ENCODE measurements around the gene PTPN12.
A peak's percentile ranks its signal among the peaks of the same experiment; 100 is the strongest.

The PTPN12 gene

DNA sequence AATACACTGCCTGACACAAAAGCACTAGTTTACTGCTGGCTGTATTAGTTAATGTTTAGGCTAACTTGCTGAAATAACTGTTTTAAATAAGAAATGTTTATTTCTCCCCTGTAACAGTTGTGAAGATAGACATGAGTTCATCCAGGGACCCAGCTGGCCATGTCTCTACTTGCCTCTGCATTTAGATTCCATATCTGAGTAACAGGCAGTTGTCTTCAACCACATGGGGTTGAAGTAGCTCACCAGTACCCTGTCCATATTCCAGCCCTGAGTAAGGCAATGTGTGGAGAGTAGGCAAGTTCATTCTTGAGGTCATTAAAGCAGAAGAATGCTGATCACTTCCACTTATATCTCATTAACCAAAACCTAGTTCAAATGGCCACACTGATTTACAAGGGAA is 128.1 kb downstream of the PTPN12 start:
- no peak for DNase-seq

DNA sequence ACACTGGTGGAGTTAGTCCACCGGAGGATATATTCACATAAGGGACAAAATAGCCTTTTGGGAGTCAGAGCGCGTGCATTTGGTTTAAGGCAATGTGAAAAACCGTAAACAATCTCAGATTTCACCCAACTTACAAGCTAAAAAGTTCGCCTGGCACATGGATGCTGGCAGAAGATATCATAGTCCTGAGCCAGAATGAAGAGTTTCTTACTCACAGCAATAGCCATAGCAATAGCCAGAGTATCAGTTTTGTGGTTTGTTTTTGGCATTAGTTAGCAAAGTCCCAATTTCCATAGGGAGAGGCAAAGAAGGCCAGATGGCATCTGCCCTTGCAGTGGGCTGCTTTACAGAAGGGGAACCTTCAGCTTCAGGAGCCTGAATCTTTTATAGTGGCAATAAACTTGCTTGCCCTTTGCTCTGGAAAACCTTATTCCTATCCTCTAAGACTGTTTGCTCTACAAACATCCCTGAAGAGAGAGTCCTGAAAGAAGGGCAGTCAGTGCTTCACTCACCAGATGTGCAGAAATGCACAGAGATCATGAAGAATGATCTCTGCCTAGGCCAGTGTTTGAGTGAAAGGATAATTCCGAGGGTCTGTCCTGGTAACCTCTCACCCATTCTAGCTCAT is 130.5 kb downstream of the PTPN12 start:
- no peak for DNase-seq

GRCh38 chr7:77674878-77675277 is 137.8 kb downstream of the PTPN12 start:
- no peak for DNase-seq

DNA sequence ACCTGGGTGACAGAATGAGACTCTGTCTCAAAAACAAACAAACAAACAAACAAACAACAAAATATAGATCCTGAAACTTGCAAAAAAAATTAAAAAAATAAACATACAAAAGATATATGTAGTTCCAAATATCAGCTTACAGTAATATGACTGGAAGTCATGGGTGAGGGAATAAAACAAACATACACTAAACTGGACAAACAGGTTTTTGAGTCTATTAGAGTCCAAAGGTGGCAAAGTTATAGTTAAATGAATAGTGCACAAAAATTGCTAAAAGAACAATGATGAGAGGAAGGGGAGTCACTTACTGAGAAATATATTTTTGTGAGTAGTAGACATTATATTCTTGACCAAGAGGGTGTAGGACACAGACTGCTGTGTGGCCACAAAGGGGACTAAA is 142.5 kb downstream of the PTPN12 start:
- DNase-seq = no peak

GRCh38 chr7:77680266-77680665 is 143.2 kb downstream of the PTPN12 start:
- DNase-seq = no peak

GRCh38 chr7:77684030-77684429 is 146.9 kb downstream of the PTPN12 start:
- peak in 1 of 14 donors; percentile 32 for DNase-seq

DNA sequence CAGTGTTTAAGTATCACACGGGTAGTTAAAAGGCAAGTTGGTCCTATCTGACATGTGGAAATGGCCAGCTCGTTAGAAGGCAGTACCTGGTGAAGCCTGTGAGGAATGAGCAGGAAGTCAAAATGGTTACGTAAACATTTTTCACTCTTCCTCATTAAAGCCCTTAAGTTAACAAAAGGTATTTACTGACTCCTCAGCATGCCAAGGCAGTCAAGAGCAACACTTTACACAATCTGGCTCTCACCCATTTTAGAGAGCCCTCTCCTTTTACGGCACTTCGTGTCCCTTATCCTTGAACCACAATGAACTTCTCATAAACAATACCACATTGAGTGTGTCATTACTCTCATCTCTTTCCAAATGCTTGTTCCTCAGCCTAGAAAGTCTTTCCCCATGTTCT is 148.1 kb downstream of the PTPN12 start:
- DNase-seq = no peak

- no peak for DNase-seq
These were observed 150.1 kb downstream of the PTPN12 start for GRCh38 chr7:77687100-77687746.

- DNase-seq = no peak
These were observed 150.7 kb downstream of the PTPN12 start for GRCh38 chr7:77687747-77688144.

Data from C1 segment of cervical spinal cord (tissue), 14 donors.